ENCODE measurements around the gene TRPM5.
"Not testable (repeated sequence)": the region's sequence is repeated elsewhere in the genome, so short reads cannot be mapped to it uniquely, and the experiment has no call there.

Gene TRPM5

GRCh38 chr11:2443881-2444820, at the start of gene TRPM5:
Gene TRPM5, minus strand, starts transcription at chr11:2444514. Its CDS starts 21,478 bp downstream, at chr11:2423036.
- peak; percentile 64 for DNase-seq

GRCh38 chr11:2489083-2489482, 44.8 kb upstream of the TRPM5 start:
- DNase-seq: no peak

- no peak for DNase-seq
These were observed 43.7 kb upstream of the TRPM5 start for GRCh38 chr11:2488004-2488403.

- no peak for DNase-seq
These were observed 40.3 kb upstream of the TRPM5 start for GRCh38 chr11:2484576-2485125.

GRCh38 chr11:2483426-2483825, 39.1 kb upstream of the TRPM5 start:
- no peak for DNase-seq

- no peak for DNase-seq
These were observed 38.4 kb upstream of the TRPM5 start for GRCh38 chr11:2482745-2483144.

GRCh38 chr11:2482204-2482603, 37.9 kb upstream of the TRPM5 start:
- DNase-seq: no peak

GRCh38 chr11:2481253-2481652, 36.9 kb upstream of the TRPM5 start:
- DNase-seq: no peak

- no peak for DNase-seq
These were observed 36.5 kb upstream of the TRPM5 start for GRCh38 chr11:2480874-2481220.

GRCh38 chr11:2480067-2480873, 36.0 kb upstream of the TRPM5 start:
- DNase-seq: not testable (repeated sequence)

GRCh38 chr11:2477936-2478335, 33.6 kb upstream of the TRPM5 start:
- no peak for DNase-seq

- no peak for DNase-seq
These were observed 32.9 kb upstream of the TRPM5 start for GRCh38 chr11:2477254-2477653.

- no peak for DNase-seq
These were observed 31.0 kb upstream of the TRPM5 start for GRCh38 chr11:2475136-2475918.

- no peak for DNase-seq
These were observed 30.0 kb upstream of the TRPM5 start for GRCh38 chr11:2474059-2474901.

GRCh38 chr11:2473361-2474058, 29.2 kb upstream of the TRPM5 start:
- no peak for DNase-seq

- DNase-seq: no peak
These were observed 28.3 kb upstream of the TRPM5 start for GRCh38 chr11:2472428-2473186.

- no peak for DNase-seq
These were observed 27.4 kb upstream of the TRPM5 start for GRCh38 chr11:2471804-2472096.

GRCh38 chr11:2471048-2471803, 26.9 kb upstream of the TRPM5 start:
- DNase-seq: no peak

- no peak for DNase-seq
These were observed 26.2 kb upstream of the TRPM5 start for GRCh38 chr11:2470495-2470894.
